ENCODE measurements around the gene MRPL23.

The MRPL23 gene

GRCh38 chr11:1994121-1994520, 47.0 kb downstream of the MRPL23 start:
- Histone ChIP-seq H3K4me1 (ENCODE audit: insufficient read depth, low read length) (no peaks in the 10 kb centered on the region), H3K27me3 (ENCODE audit: insufficient read depth, low read length) (no peaks in the 10 kb centered on the region), H3K9ac (ENCODE audit: low read depth, low read length) (no peak overlapping the region), H3K27ac (ENCODE audit: low read length) (no peak overlapping the region), H3K9me3 (ENCODE audit: insufficient read depth, low read depth, low read length) (no peaks in the 10 kb centered on the region), H3K36me3 (ENCODE audit: insufficient read depth, low read depth, low read length) (no peaks in the 10 kb centered on the region), H3K4me3 (ENCODE audit: low read length) (no peak overlapping the region)

GRCh38 chr11:1997755-1998154, 50.6 kb downstream of the MRPL23 start, which contains the start of gene H19:
TSS of gene H19 (minus strand) at chr11:1997842.
- Histone ChIP-seq H3K9me3 (ENCODE audit: insufficient read depth, low read depth, low read length) (no peaks in the 10 kb centered on the region), H3K4me3 (ENCODE audit: low read length) (no peak within 1 kb of the TSS), H3K9ac (ENCODE audit: low read depth, low read length) (no peak within 1 kb of the TSS), H3K36me3 (ENCODE audit: insufficient read depth, low read depth, low read length) (no peaks in the 10 kb centered on the region), H3K4me1 (ENCODE audit: insufficient read depth, low read length) (no peaks in the 10 kb centered on the region), H3K27ac (ENCODE audit: low read length) (no peak within 1 kb of the TSS), H3K27me3 (ENCODE audit: insufficient read depth, low read length) (no peaks in the 10 kb centered on the region)

DNA sequence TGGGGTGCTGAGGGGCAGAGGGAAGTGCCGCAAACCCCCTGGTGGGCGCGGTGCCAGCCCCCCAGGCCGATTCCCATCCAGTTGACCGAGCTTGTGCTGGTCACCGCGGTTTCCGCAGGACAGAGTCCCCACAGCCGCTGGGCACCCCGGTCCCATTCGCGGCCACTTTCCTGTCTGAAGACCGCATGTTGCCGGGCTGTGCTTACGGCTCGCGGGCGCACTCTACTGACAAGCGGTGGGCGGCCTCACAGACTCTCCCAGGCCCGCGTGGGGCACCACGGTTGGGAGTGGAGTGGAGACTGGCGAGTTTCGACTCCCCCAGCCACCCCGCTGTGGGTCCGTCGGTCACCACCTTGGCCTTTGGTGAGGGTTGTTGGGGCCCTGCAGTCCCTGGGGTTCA, 51.2 kb downstream of the MRPL23 start:
- no peak overlapping the region for H3K4me3 ChIP-seq (ENCODE audit: low read length)
- no peaks in the 10 kb centered on the region for H3K4me1 ChIP-seq (ENCODE audit: insufficient read depth, low read length)
- H3K9me3 ChIP-seq (ENCODE audit: insufficient read depth, low read depth, low read length) = no peaks in the 10 kb centered on the region
- no peak overlapping the region for H3K27ac ChIP-seq (ENCODE audit: low read length)
- no peak overlapping the region for H3K9ac ChIP-seq (ENCODE audit: low read depth, low read length)
- H3K36me3 ChIP-seq (ENCODE audit: insufficient read depth, low read depth, low read length) = no peaks in the 10 kb centered on the region
- H3K27me3 ChIP-seq (ENCODE audit: insufficient read depth, low read length) = no peaks in the 10 kb centered on the region

DNA sequence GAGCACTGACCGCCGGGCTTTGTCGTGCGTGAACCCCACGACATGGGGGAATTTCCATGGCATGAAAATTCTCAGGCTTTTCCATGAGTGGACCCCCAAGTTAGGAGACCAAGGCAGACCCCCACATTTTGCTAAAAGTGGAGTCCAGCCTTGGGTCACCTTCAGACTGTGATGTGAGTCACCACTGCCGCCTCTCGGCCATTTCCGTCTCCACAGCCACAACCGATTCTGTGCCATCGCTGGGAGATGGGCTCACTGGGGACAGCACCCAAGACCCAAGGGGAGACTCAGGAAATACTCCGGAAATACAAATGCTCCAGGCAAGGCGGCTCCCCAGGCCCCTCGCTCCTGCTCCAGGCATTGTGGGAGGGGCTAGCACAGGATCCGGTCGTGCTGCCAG, 51.7 kb downstream of the MRPL23 start:
- no peaks in the 10 kb centered on the region for H3K4me1 ChIP-seq (ENCODE audit: insufficient read depth, low read length)
- H3K27me3 ChIP-seq (ENCODE audit: insufficient read depth, low read length) = no peaks in the 10 kb centered on the region
- H3K9ac ChIP-seq (ENCODE audit: low read depth, low read length) = no peak overlapping the region
- no peak overlapping the region for H3K4me3 ChIP-seq (ENCODE audit: low read length)
- H3K27ac ChIP-seq (ENCODE audit: low read length) = no peak overlapping the region
- H3K36me3 ChIP-seq (ENCODE audit: insufficient read depth, low read depth, low read length) = no peaks in the 10 kb centered on the region
- no peaks in the 10 kb centered on the region for H3K9me3 ChIP-seq (ENCODE audit: insufficient read depth, low read depth, low read length)

GRCh38 chr11:2002042-2002776, 55.1 kb downstream of the MRPL23 start:
- no peak overlapping the region for H3K27ac ChIP-seq (ENCODE audit: low read length)
- H3K4me1 ChIP-seq (ENCODE audit: insufficient read depth, low read length) = no peaks in the 10 kb centered on the region
- H3K27me3 ChIP-seq (ENCODE audit: insufficient read depth, low read length) = no peaks in the 10 kb centered on the region
- H3K4me3 ChIP-seq (ENCODE audit: low read length) = no peak overlapping the region
- H3K36me3 ChIP-seq (ENCODE audit: insufficient read depth, low read depth, low read length) = no peaks in the 10 kb centered on the region
- H3K9me3 ChIP-seq (ENCODE audit: insufficient read depth, low read depth, low read length) = no peaks in the 10 kb centered on the region
- H3K9ac ChIP-seq (ENCODE audit: low read depth, low read length) = no peak overlapping the region

GRCh38 chr11:2002807-2003206, 55.7 kb downstream of the MRPL23 start:
- Histone ChIP-seq H3K4me3 (ENCODE audit: low read length) (no peak overlapping the region), H3K27ac (ENCODE audit: low read length) (no peak overlapping the region), H3K27me3 (ENCODE audit: insufficient read depth, low read length) (no peaks in the 10 kb centered on the region), H3K4me1 (ENCODE audit: insufficient read depth, low read length) (no peaks in the 10 kb centered on the region), H3K9ac (ENCODE audit: low read depth, low read length) (no peak overlapping the region), H3K36me3 (ENCODE audit: insufficient read depth, low read depth, low read length) (no peaks in the 10 kb centered on the region), H3K9me3 (ENCODE audit: insufficient read depth, low read depth, low read length) (no peaks in the 10 kb centered on the region)

GRCh38 chr11:2004466-2004865, 57.3 kb downstream of the MRPL23 start:
- Histone ChIP-seq H3K4me3 (ENCODE audit: low read length) (no peak overlapping the region), H3K36me3 (ENCODE audit: insufficient read depth, low read depth, low read length) (no peaks in the 10 kb centered on the region), H3K4me1 (ENCODE audit: insufficient read depth, low read length) (no peaks in the 10 kb centered on the region), H3K27me3 (ENCODE audit: insufficient read depth, low read length) (no peaks in the 10 kb centered on the region), H3K27ac (ENCODE audit: low read length) (no peak overlapping the region), H3K9ac (ENCODE audit: low read depth, low read length) (no peak overlapping the region), H3K9me3 (ENCODE audit: insufficient read depth, low read depth, low read length) (no peaks in the 10 kb centered on the region)

All from iPS-20b (cell line).